ENCODE data around the gene LGALS1.

LGALS1 gene

GRCh38 chr22:37703906-37704305, 28.5 kb downstream of the LGALS1 start:
- H3K27me3 ChIP-seq (replicated peaks; ENCODE audit: control insufficient read depth, insufficient read depth, low read length, poor library complexity, severe bottlenecking): no peaks in the 10 kb centered on the region
- H3K9me3 ChIP-seq (ENCODE audit: control insufficient read depth, low read length): no peaks in the 10 kb centered on the region
- no peaks in the 10 kb centered on the region for H3K4me1 ChIP-seq (ENCODE audit: control insufficient read depth, insufficient read depth, low read length, poor library complexity, severe bottlenecking)
- H3K4me3 ChIP-seq (ENCODE audit: insufficient read depth, low read depth, low read length, poor library complexity, severe bottlenecking): no peak overlapping the region
- H3K36me3 ChIP-seq (ENCODE audit: control insufficient read depth, insufficient read depth, low read length): peaks cover 2% of the 10 kb centered on the region
- DNase-seq: no peak
- H3K27ac ChIP-seq (ENCODE audit: insufficient read depth, low read length, poor library complexity, severe bottlenecking): no peak overlapping the region

DNA sequence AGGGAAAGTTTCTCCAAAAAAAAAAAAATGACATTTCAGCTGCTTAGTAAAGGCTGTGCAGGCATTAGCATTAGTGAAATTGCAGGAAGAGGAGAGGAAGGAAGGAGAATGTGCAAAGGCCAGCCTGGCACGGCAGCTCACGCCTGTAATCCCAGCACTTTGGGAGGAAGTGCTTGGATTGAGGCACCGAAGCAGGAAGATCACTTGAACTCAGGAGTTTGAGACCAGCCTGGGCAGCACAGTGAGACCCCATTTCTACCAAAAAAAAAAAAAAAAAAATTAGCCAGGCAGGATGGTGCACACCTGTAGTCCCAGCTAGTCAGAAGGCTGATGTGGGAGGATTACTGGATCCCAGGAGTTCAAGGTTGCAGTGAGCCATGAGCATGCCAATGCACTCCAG, 29.2 kb downstream of the LGALS1 start:
- no peaks in the 10 kb centered on the region for H3K9me3 ChIP-seq (ENCODE audit: control insufficient read depth, low read length)
- no peaks in the 10 kb centered on the region for H3K4me1 ChIP-seq (ENCODE audit: control insufficient read depth, insufficient read depth, low read length, poor library complexity, severe bottlenecking)
- H3K4me3 ChIP-seq (ENCODE audit: insufficient read depth, low read depth, low read length, poor library complexity, severe bottlenecking): no peak overlapping the region
- no peak overlapping the region for H3K27ac ChIP-seq (ENCODE audit: insufficient read depth, low read length, poor library complexity, severe bottlenecking)
- DNase-seq: no peak
- no peaks in the 10 kb centered on the region for H3K27me3 ChIP-seq (replicated peaks; ENCODE audit: control insufficient read depth, insufficient read depth, low read length, poor library complexity, severe bottlenecking)
- H3K36me3 ChIP-seq (ENCODE audit: control insufficient read depth, insufficient read depth, low read length): peaks cover 4% of the 10 kb centered on the region

DNA sequence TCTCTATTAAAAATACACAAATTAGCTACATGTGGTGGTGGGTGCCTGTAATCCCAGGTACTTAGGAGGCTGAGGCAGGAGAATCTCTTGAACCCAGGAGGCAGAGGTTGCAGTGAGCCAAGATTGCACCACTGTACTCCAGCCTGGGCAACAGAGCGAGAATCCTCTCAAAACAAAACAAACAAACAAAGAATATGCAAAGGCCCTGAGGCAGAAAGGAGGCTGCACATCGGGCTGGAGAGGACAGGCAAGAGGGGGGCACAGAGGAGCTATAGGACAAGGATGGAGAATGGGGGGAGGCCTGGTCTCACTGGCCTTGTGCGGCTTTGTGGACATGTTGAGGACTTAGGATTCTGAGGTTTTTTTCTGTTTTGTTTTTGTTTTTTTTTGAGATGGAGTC, 29.8 kb downstream of the LGALS1 start:
- H3K9me3 ChIP-seq (ENCODE audit: control insufficient read depth, low read length): no peaks in the 10 kb centered on the region
- no peaks in the 10 kb centered on the region for H3K27me3 ChIP-seq (replicated peaks; ENCODE audit: control insufficient read depth, insufficient read depth, low read length, poor library complexity, severe bottlenecking)
- no peak overlapping the region for H3K27ac ChIP-seq (ENCODE audit: insufficient read depth, low read length, poor library complexity, severe bottlenecking)
- H3K4me1 ChIP-seq (ENCODE audit: control insufficient read depth, insufficient read depth, low read length, poor library complexity, severe bottlenecking): no peaks in the 10 kb centered on the region
- H3K4me3 ChIP-seq (ENCODE audit: insufficient read depth, low read depth, low read length, poor library complexity, severe bottlenecking): no peak overlapping the region
- H3K36me3 ChIP-seq (ENCODE audit: control insufficient read depth, insufficient read depth, low read length): peaks cover 4% of the 10 kb centered on the region
- DNase-seq: no peak

DNA sequence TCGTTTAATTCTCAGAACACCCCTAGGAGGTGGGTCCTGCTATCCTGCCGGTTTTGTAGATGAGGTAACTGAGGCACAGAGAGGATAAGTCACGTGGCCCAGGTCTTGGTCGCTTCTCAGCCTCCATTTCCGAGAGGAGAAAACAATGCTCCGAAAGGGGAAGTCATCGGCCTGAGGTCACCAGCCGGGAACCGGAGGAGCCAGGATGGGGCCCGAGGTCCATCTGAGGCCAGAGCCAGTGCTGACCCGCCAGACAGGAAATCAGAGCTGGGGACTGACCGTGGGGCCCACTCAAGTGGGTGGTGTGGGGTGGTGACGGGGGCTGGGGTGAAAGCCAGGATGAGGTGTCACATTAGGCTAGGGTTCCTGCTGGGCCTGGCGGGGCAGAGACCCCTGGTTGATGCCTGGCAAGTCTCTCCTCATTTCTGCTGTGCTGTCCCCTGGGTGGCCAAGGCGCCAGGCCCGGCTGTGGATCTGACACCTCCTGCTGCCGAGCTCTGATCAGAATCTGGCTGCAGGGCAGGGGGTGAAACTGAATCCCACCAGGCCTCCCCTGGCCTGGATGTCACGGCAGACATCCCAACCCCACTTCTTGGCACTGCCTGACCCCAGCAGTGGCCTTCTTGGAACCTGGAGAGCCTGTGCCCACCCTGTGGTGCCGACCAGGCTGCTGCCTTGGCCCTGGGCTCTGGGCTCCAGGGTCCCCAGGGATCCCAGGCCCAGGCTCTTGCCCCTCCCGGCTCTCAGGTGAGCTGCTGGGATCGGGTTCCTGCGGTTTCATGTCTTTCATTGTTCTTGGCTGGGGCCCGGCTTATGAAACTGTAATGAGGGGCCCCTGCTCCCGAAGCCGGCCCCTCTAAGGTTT, 33.4 kb downstream of the LGALS1 start:
- no peak for DNase-seq

DNA sequence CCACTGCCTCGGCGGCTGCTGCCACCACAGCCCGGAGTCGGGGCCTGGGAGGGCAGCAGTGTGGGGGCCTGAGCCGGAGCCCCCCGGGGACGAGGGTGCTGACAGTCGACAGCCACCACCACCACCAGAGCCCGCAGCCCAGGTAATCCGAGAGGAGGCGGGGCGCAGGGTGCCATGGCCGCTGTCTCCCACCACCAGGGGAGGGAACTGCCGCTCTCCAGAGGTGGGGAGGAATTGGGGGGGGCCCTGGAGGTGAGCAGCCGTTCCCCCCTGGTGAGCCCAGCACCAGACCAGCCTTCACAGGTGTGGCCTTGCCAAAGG, 34.0 kb downstream of the LGALS1 start:
- Histone ChIP-seq H3K4me3 (ENCODE audit: insufficient read depth, low read depth, low read length, poor library complexity, severe bottlenecking) (no peak overlapping the region), H3K4me1 (ENCODE audit: control insufficient read depth, insufficient read depth, low read length, poor library complexity, severe bottlenecking) (no peaks in the 10 kb centered on the region), H3K36me3 (ENCODE audit: control insufficient read depth, insufficient read depth, low read length) (peaks cover 4% of the 10 kb centered on the region), H3K27ac (ENCODE audit: insufficient read depth, low read length, poor library complexity, severe bottlenecking) (no peak overlapping the region), H3K27me3 (replicated peaks; ENCODE audit: control insufficient read depth, insufficient read depth, low read length, poor library complexity, severe bottlenecking) (no peaks in the 10 kb centered on the region), H3K9me3 (ENCODE audit: control insufficient read depth, low read length) (no peaks in the 10 kb centered on the region)
- DNase-seq: no peak

More for the DNA sequence above, 33.4 kb downstream of the LGALS1 start:
- no peak overlapping the region for H3K27ac ChIP-seq (ENCODE audit: insufficient read depth, low read length, poor library complexity, severe bottlenecking)
- H3K36me3 ChIP-seq (ENCODE audit: control insufficient read depth, insufficient read depth, low read length): peaks cover 4% of the 10 kb centered on the region
- H3K4me3 ChIP-seq (ENCODE audit: insufficient read depth, low read depth, low read length, poor library complexity, severe bottlenecking): no peak overlapping the region
- no peaks in the 10 kb centered on the region for H3K27me3 ChIP-seq (replicated peaks; ENCODE audit: control insufficient read depth, insufficient read depth, low read length, poor library complexity, severe bottlenecking)
- H3K9me3 ChIP-seq (ENCODE audit: control insufficient read depth, low read length): no peaks in the 10 kb centered on the region
- H3K4me1 ChIP-seq (ENCODE audit: control insufficient read depth, insufficient read depth, low read length, poor library complexity, severe bottlenecking): no peaks in the 10 kb centered on the region

DNA sequence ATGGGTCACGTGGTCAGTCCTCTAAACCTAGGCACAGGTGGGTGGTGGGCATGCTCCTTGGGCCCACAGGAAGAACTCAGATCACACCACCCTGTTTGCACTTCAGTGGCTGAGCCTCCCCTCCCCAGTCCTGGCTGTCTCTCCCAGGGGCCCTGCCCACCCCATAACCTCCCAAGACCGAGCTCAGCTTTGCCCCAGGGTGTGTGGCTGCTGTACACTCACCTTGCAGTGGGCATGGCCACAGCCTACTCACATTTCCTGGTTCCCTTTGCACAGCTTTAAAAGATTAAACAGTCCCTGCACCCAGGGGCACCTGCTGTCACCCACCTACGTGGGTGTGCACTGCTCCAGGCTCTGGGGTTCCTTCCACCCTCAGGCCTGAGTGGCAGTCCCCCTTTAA, 35.2 kb downstream of the LGALS1 start:
- Histone ChIP-seq H3K4me1 (ENCODE audit: control insufficient read depth, insufficient read depth, low read length, poor library complexity, severe bottlenecking) (no peaks in the 10 kb centered on the region), H3K9me3 (ENCODE audit: control insufficient read depth, low read length) (no peaks in the 10 kb centered on the region), H3K27ac (ENCODE audit: insufficient read depth, low read length, poor library complexity, severe bottlenecking) (no peak overlapping the region), H3K4me3 (ENCODE audit: insufficient read depth, low read depth, low read length, poor library complexity, severe bottlenecking) (no peak overlapping the region), H3K27me3 (replicated peaks; ENCODE audit: control insufficient read depth, insufficient read depth, low read length, poor library complexity, severe bottlenecking) (no peaks in the 10 kb centered on the region), H3K36me3 (ENCODE audit: control insufficient read depth, insufficient read depth, low read length) (peaks cover 4% of the 10 kb centered on the region)
- no peak for DNase-seq

DNA sequence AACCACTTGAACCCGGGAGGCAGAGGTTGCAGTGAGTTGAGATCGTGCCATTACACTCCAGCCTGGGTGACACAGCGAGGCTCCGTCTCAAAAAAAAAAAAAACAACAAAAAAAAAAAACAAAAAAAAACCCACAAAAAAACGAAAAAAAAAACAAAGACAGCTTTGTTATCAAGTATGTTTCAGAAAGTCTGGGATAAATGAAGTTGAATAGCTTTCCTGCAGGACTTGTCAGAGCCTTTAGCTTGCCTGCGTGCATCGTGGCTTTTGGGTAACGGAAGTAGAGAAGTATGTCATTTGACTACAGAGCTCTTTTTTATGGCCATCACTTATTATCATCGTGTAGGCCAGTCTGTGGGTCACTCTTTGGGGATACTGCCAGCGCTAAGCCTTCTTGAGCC, 36.1 kb downstream of the LGALS1 start:
- H3K27ac ChIP-seq (ENCODE audit: insufficient read depth, low read length, poor library complexity, severe bottlenecking): no peak overlapping the region
- peaks cover 4% of the 10 kb centered on the region for H3K36me3 ChIP-seq (ENCODE audit: control insufficient read depth, insufficient read depth, low read length)
- no peaks in the 10 kb centered on the region for H3K4me1 ChIP-seq (ENCODE audit: control insufficient read depth, insufficient read depth, low read length, poor library complexity, severe bottlenecking)
- no peaks in the 10 kb centered on the region for H3K9me3 ChIP-seq (ENCODE audit: control insufficient read depth, low read length)
- no peak for DNase-seq
- H3K27me3 ChIP-seq (replicated peaks; ENCODE audit: control insufficient read depth, insufficient read depth, low read length, poor library complexity, severe bottlenecking): no peaks in the 10 kb centered on the region
- no peak overlapping the region for H3K4me3 ChIP-seq (ENCODE audit: insufficient read depth, low read depth, low read length, poor library complexity, severe bottlenecking)

DNA sequence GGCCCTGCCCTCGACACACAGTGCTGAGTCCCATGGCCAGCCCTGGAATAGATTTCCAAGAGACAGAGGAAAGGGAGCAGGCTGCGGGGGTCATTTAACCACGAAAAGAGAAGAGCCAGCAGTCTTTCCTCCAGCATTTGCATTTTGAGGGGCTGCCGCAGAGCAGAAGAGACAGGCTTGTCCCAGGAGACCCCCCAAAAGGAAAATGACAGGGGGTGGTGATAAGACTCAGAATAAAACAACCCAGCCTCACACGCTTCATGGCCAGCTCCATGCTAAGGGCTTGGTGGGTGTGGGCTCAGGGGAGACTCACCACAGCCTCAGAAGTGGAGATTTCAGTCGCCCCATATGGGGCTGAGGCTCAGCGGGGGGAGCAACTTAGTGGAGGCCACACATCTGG, 38.3 kb downstream of the LGALS1 start:
- peaks cover 3% of the 10 kb centered on the region for H3K36me3 ChIP-seq (ENCODE audit: control insufficient read depth, insufficient read depth, low read length)
- H3K27ac ChIP-seq (ENCODE audit: insufficient read depth, low read length, poor library complexity, severe bottlenecking): no peak overlapping the region
- H3K27me3 ChIP-seq (replicated peaks; ENCODE audit: control insufficient read depth, insufficient read depth, low read length, poor library complexity, severe bottlenecking): no peaks in the 10 kb centered on the region
- H3K4me1 ChIP-seq (ENCODE audit: control insufficient read depth, insufficient read depth, low read length, poor library complexity, severe bottlenecking): no peaks in the 10 kb centered on the region
- H3K4me3 ChIP-seq (ENCODE audit: insufficient read depth, low read depth, low read length, poor library complexity, severe bottlenecking): no peak overlapping the region
- no peak for DNase-seq
- no peaks in the 10 kb centered on the region for H3K9me3 ChIP-seq (ENCODE audit: control insufficient read depth, low read length)

DNA sequence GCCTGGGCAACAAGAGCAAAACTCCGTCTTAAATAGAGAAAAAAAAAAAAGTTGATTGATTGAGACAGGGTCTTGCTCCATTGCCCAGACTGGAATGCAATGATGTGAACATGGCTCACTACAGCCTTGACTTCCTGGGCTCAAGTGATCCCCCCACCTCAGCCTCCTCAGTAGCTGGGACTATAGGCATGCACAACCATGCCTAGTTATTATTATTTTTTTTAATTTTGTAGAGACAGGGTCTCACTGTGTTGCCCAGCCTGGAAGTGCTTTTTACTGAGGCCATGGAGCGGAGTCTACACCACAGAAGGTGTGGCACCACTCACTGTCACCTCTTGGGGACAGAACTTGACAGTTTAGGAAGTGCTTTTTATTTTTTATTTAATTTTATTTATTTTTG, 39.2 kb downstream of the LGALS1 start:
- no peaks in the 10 kb centered on the region for H3K4me1 ChIP-seq (ENCODE audit: control insufficient read depth, insufficient read depth, low read length, poor library complexity, severe bottlenecking)
- DNase-seq: no peak
- no peaks in the 10 kb centered on the region for H3K27me3 ChIP-seq (replicated peaks; ENCODE audit: control insufficient read depth, insufficient read depth, low read length, poor library complexity, severe bottlenecking)
- H3K9me3 ChIP-seq (ENCODE audit: control insufficient read depth, low read length): no peaks in the 10 kb centered on the region
- H3K4me3 ChIP-seq (ENCODE audit: insufficient read depth, low read depth, low read length, poor library complexity, severe bottlenecking): no peak overlapping the region
- no peaks in the 10 kb centered on the region for H3K36me3 ChIP-seq (ENCODE audit: control insufficient read depth, insufficient read depth, low read length)
- H3K27ac ChIP-seq (ENCODE audit: insufficient read depth, low read length, poor library complexity, severe bottlenecking): no peak overlapping the region

- Histone ChIP-seq H3K4me1 (ENCODE audit: control insufficient read depth, insufficient read depth, low read length, poor library complexity, severe bottlenecking) (no peaks in the 10 kb centered on the region), H3K27ac (ENCODE audit: insufficient read depth, low read length, poor library complexity, severe bottlenecking) (no peak overlapping the region), H3K4me3 (ENCODE audit: insufficient read depth, low read depth, low read length, poor library complexity, severe bottlenecking) (no peak overlapping the region), H3K27me3 (replicated peaks; ENCODE audit: control insufficient read depth, insufficient read depth, low read length, poor library complexity, severe bottlenecking) (no peaks in the 10 kb centered on the region), H3K9me3 (ENCODE audit: control insufficient read depth, low read length) (no peaks in the 10 kb centered on the region), H3K36me3 (ENCODE audit: control insufficient read depth, insufficient read depth, low read length) (no peaks in the 10 kb centered on the region)
- DNase-seq: no peak
Measured at GRCh38 chr22:37715760-37716159, 40.3 kb downstream of the LGALS1 start.

Measured in effector memory CD4-positive, alpha-beta T cell (primary cell).